ENCODE results near the gene THOC7.

GRCh38 chr3:63832395-63832794, 31.2 kb downstream of the THOC7 start:
- no peak for TF ChIP-seq CTCF (IDR thresholded peaks at IDR 0.05)
- TF ChIP-seq POLR2A (IDR thresholded peaks at IDR 0.05), result no peak
- no peak for TF ChIP-seq EP300 (IDR thresholded peaks at IDR 0.05)
- TF ChIP-seq POLR2AphosphoS5 (IDR thresholded peaks at IDR 0.05), result no peak

All from gastroesophageal sphincter (tissue), 3 donors.